OCI-LY7 (cell line): ENCODE results near the gene GNG7. TPM values are rescaled to one million over a fixed set of nuclear protein-coding genes. Genes with fewer than 3 reads are reported as not detected.

Experiments
- BruUV-seq: library from RNA; stranded (reverse); fragments of 400-500 nt; replicated peaks from 2 replicates; lab custom pipeline; 2021; lab: Mats Ljungman, UMichigan
- CTCF ChIA-PET: fragments of 300-600 bp; sonication (Branson Sonifier 250); formaldehyde crosslinking; loops from one replicate; lab custom pipeline; 2022; ENCODE audit warnings: antibody characterized with exemption; ENCODE audit not compliant: unreplicated experiment; lab: Charles Lee
- POLR2A ChIA-PET: fragments of 300-600 bp; sonication (Branson Sonifier 250); formaldehyde crosslinking; loops from one replicate; lab custom pipeline; 2022; ENCODE audit warnings: antibody characterized with exemption; lab: Charles Lee
- DNase-seq: peaks from one replicate; pipeline ENCODE4 v3.0.0-alpha.2; 2015; ENCODE audit warnings: low spot score
- H2AFZ ChIP-seq: fragments of 200-600 bp; sonication (generic), shearing (Covaris generic); 2 replicates; pipeline ENCODE4 v1.6.1; 2014; ENCODE audit warnings: mild to moderate bottlenecking, antibody characterized with exemption, low read length, moderate library complexity
- H3K27ac ChIP-seq: fragments of 200-600 bp; sonication (generic); 2 replicates; pipeline ENCODE4 v1.5.1; 2014; ENCODE audit warnings: mixed run types, low read depth, mild to moderate bottlenecking, moderate library complexity, low read length, inconsistent platforms; ENCODE audit not compliant: poor library complexity, severe bottlenecking
- H3K36me3 ChIP-seq: fragments of 200-600 bp; sonication (generic); 2 replicates; pipeline ENCODE4 v1.6.1; 2014; ENCODE audit warnings: mild to moderate bottlenecking, antibody characterized with exemption, low read length, moderate library complexity, mixed read lengths; ENCODE audit not compliant: insufficient read depth
- H3K4me1 ChIP-seq: fragments of 200-600 bp; sonication (generic); 2 replicates; pipeline ENCODE4 v1.5.1; 2014; ENCODE audit warnings: mild to moderate bottlenecking, low read length; ENCODE audit not compliant: insufficient read depth, poor library complexity, severe bottlenecking
- H3K4me2 ChIP-seq: fragments of 200-600 bp; sonication (generic); 2 replicates; pipeline ENCODE4 v1.6.1; 2014; ENCODE audit warnings: mild to moderate bottlenecking, low read length
- H3K4me3 ChIP-seq: fragments of 200-600 bp; sonication (generic); 2 replicates; pipeline ENCODE4 v1.5.1; 2014; ENCODE audit warnings: mild to moderate bottlenecking, low read depth, low read length; ENCODE audit not compliant: poor library complexity, severe bottlenecking
- H3K79me2 ChIP-seq: fragments of 200-600 bp; sonication (generic); 2 replicates; pipeline ENCODE4 v1.6.1; 2016; ENCODE audit warnings: low read depth, mild to moderate bottlenecking, low read length, moderate library complexity, mixed read lengths; ENCODE audit not compliant: insufficient read depth
- H3K9me2 ChIP-seq: fragments of 200-600 bp; sonication (generic); 2 replicates; pipeline ENCODE4 v1.6.1; 2016; ENCODE audit warnings: mild to moderate bottlenecking, low read length, mixed read lengths; ENCODE audit not compliant: insufficient read depth
- H3K9me3 ChIP-seq: fragments of 200-600 bp; sonication (generic); 2 replicates; pipeline ENCODE4 v1.6.1; 2014; ENCODE audit warnings: mild to moderate bottlenecking, mixed run types, low read length, mixed read lengths
- H4K20me1 ChIP-seq: fragments of 200-600 bp; sonication (generic); 2 replicates; pipeline ENCODE4 v1.6.1; 2014; ENCODE audit warnings: mild to moderate bottlenecking, antibody characterized with exemption, low read length, moderate library complexity, mixed read lengths; ENCODE audit not compliant: insufficient read depth
- EZH2phosphoT487 ChIP-seq: fragments of 200-600 bp; sonication (generic); IDR thresholded peaks from 2 replicates; pipeline ENCODE4 v1.6.1; 2018; ENCODE audit warnings: low read depth, borderline replicate concordance, mild to moderate bottlenecking, mixed run types, antibody characterized with exemption, low read length, moderate library complexity, mixed read lengths
- intact Hi-C: fragments of 100-400 bp; cut with micrococcal nuclease; formaldehyde crosslinking; loops from one replicate; pipeline ENCODE4 v1.10.0; 2022; ENCODE audit not compliant: unreplicated experiment
- total RNA-seq, 2 experiments: library from RNA; depleted of rRNA in 1 of 2; stranded (reverse); fragments of >200 nt in 1 of 2; shearing (Covaris generic) in 1 of 2; gene quantifications; 2 replicates each; pipeline ENCODE4 v1.2.3, GENCODE V29; 2014 to 2022
- TF ChIP-seq, protein P1 (sequence below): fragments of 200-600 bp; sonication (generic); conservative IDR thresholded peaks from 2 replicates; pipeline ENCODE4 v1.5.1; 2014; ENCODE audit warnings: mild to moderate bottlenecking, antibody characterized with exemption, low read length, moderate library complexity, mixed read lengths

GNG7 gene
- total RNA-seq, 2 experiments from 2014 or later, result 13.9 to 15.3 TPM

DNA sequence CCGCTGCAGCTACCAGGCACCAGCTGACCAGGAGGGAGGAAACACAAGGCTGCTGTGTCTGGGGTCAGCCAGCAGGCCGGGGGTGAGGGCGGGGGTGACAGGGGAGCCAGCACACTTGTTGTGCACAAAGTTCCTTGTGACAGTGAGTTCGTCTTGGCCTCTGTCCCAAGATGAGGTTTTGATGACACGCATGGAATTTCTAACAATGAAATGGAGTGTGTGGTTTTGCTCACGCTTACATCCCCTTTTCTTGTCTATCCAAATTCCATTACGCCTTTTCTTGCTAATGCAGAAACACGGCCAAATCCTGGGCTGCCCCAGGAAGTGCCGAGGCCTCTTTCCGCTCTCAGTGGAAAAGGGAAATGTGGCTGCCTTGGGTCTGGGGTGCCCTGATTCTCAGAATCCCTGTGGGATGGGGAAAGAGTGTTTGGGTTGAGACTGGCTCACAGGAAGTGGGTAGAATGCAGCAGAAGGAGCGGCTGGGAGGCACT, 152.7 kb downstream of the GNG7 start:
- H3K79me2 ChIP-seq, result no peaks in the 10 kb centered on the region
- DNase-seq, result no peak
- no peaks in the 10 kb centered on the region for H4K20me1 ChIP-seq
- H3K9me3 ChIP-seq, result no peaks in the 10 kb centered on the region
- H2AFZ ChIP-seq, result no peak overlapping the region
- no peaks in the 10 kb centered on the region for H3K36me3 ChIP-seq
- H3K9me2 ChIP-seq, result no peaks in the 10 kb centered on the region
- BruUV-seq, result no TSS peak
- no peak overlapping the region for H3K4me3 ChIP-seq
- ChIA-PET CTCF (no interaction called here), POLR2A (no interaction called here)
- TF ChIP-seq, protein P1, sequence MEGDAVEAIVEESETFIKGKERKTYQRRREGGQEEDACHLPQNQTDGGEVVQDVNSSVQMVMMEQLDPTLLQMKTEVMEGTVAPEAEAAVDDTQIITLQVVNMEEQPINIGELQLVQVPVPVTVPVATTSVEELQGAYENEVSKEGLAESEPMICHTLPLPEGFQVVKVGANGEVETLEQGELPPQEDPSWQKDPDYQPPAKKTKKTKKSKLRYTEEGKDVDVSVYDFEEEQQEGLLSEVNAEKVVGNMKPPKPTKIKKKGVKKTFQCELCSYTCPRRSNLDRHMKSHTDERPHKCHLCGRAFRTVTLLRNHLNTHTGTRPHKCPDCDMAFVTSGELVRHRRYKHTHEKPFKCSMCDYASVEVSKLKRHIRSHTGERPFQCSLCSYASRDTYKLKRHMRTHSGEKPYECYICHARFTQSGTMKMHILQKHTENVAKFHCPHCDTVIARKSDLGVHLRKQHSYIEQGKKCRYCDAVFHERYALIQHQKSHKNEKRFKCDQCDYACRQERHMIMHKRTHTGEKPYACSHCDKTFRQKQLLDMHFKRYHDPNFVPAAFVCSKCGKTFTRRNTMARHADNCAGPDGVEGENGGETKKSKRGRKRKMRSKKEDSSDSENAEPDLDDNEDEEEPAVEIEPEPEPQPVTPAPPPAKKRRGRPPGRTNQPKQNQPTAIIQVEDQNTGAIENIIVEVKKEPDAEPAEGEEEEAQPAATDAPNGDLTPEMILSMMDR, result no peak
- TF ChIP-seq EZH2phosphoT487, result no peak
- H3K4me2 ChIP-seq, result no peak overlapping the region
- H3K27ac ChIP-seq, result no peak overlapping the region
- peaks cover 15% of the 10 kb centered on the region for H3K4me1 ChIP-seq
- intact Hi-C loops, result no loop called here

DNA sequence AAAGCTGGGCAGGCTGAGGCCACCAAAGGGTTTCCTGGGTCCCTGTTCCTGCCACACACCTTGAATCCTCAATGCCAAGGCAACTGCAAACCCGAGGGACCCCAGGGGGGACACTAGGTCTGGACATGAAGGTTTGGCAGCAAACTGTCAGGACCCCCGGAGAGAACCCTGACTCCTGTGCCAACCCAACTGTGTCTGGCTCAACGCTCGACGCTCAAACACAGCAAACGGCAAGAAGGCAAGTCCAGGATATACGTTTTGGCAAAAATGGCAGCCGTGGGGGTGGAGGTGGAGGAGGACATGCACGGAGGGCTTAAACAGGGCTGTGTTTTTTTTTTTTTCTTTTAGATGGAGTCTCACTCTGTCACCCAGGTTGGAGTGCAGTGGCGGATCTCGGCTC, 153.5 kb downstream of the GNG7 start:
- Histone ChIP-seq H3K9me3 (no peaks in the 10 kb centered on the region), H3K4me2 (no peak overlapping the region), H3K27ac (no peak overlapping the region), H4K20me1 (no peaks in the 10 kb centered on the region), H3K4me1 (peaks cover 23% of the 10 kb centered on the region), H3K4me3 (no peak overlapping the region), H3K9me2 (no peaks in the 10 kb centered on the region), H3K79me2 (no peaks in the 10 kb centered on the region), H3K36me3 (no peaks in the 10 kb centered on the region), H2AFZ (no peak overlapping the region)
- no TSS peak for BruUV-seq
- intact Hi-C loops, result no loop called here
- DNase-seq, result no peak
- ChIA-PET CTCF (no interaction called here), POLR2A (no interaction called here)
- TF ChIP-seq, protein P1, result no peak
- TF ChIP-seq EZH2phosphoT487, result no peak

DNA sequence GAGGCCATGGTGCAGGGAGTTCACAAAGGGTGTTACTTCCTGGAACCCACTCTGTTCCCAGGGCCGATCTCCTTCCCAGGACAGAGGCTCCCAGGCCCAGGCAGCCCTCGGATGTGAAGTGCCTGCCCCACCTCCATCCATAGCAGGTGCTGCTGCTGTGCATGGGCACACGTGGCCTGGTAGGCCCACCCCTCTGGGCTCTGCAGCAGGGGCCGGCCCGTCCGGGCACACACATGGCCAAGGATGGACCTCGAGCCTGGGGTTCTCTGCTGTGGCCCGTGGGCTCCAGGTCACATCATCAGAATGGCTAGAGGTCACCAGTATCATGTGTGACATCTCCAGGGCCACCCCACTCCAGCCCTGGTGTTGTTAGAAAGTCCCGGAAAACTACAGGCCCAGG, 154.8 kb downstream of the GNG7 start:
- intact Hi-C loops, result no loop called here
- no peaks in the 10 kb centered on the region for H4K20me1 ChIP-seq
- CTCF ChIA-PET, result no interaction called here
- no peak overlapping the region for H3K4me2 ChIP-seq
- H3K9me3 ChIP-seq, result no peaks in the 10 kb centered on the region
- H2AFZ ChIP-seq, result no peak overlapping the region
- BruUV-seq, result no TSS peak
- peaks cover 28% of the 10 kb centered on the region for H3K4me1 ChIP-seq
- H3K79me2 ChIP-seq, result no peaks in the 10 kb centered on the region
- no peak for DNase-seq
- TF ChIP-seq, protein P1, result no peak
- no peak for TF ChIP-seq EZH2phosphoT487
- no peaks in the 10 kb centered on the region for H3K9me2 ChIP-seq
- POLR2A ChIA-PET, result no interaction called here
- H3K27ac ChIP-seq, result no peak overlapping the region
- no peaks in the 10 kb centered on the region for H3K36me3 ChIP-seq
- no peak overlapping the region for H3K4me3 ChIP-seq
